ENCODE results near the gene PAPPA.

- TF ChIP-seq CTCF (IDR thresholded peaks at IDR 0.05) (no peak), POLR2A (IDR thresholded peaks at IDR 0.05) (no peak)
Observed at GRCh38 chr9:116151966-116152381, 1.6 kb upstream of the PAPPA start.

Measured in uterus (tissue), 2 donors.